Psoas muscle (tissue), 8 donors: Measurements from ENCODE around the gene GP2. TPM values are rescaled to one million over a fixed set of nuclear protein-coding genes. Genes with fewer than 3 reads are reported as not detected.

Source experiments
- ATAC-seq, 4 donors: fragments of 200-7000 bp; cut with Tn5 transposase; one replicate each; pipeline ENCODE4 v1.9.1; 2020; ENCODE audit warnings: moderate library complexity in 3 of 4, mild to moderate bottlenecking in 2 of 4
- DNase-seq, 2 donors: peaks; one replicate each; pipeline ENCODE4 v3.0.0-alpha.2; 2020
- H3K27ac ChIP-seq: fragments of 200-600 bp; one replicate; pipeline ENCODE4 v1.8.0; 2022
- H3K27me3 ChIP-seq, 3 donors: fragments of 200-600 bp in 1 of 3; one replicate each; pipeline versions ENCODE4 v1.6.1 to v1.8.0; 2013 to 2022; ENCODE audit warnings: low read length in 2 of 3, mild to moderate bottlenecking in 2 of 3, moderate library complexity in 1 of 3; ENCODE audit not compliant: insufficient read depth in 3 of 3
- H3K36me3 ChIP-seq, 2 donors: fragments of 200-600 bp in 1 of 2; one replicate each; pipeline versions ENCODE4 v1.6.1 to v1.8.0; 2013 to 2022; ENCODE audit warnings: low read depth in 1 of 2, mild to moderate bottlenecking in 1 of 2, moderate library complexity in 1 of 2; ENCODE audit not compliant: insufficient read depth in 1 of 2
- H3K4me1 ChIP-seq: fragments of 200-600 bp; one replicate; pipeline ENCODE4 v1.8.0; 2022
- H3K4me3 ChIP-seq: fragments of 200-600 bp; one replicate; pipeline ENCODE4 v1.8.0; 2022; ENCODE audit warnings: mild to moderate bottlenecking
- H3K9me3 ChIP-seq: fragments of 200-600 bp; one replicate; pipeline ENCODE4 v1.8.0; 2022
- WGBS, 3 donors: extraction: QIAGEN DNeasy Blood & Tissue Kit; methylation state at CpG; one replicate each; pipeline versions ENCODE4 v1.1.6 to v1.1.7; 2013; 5-methylcytosine and 5-hydroxymethylcytosine counted together
- intact Hi-C, 2 donors: fragments of 100-400 bp; cut with DNase I; formaldehyde crosslinking; loops; one replicate each; pipeline versions ENCODE4 v1.11.0 to v1.14.2; 2022
- polyA plus RNA-seq, 3 donors: library from polyadenylated mRNA; stranded (reverse); fragments of 200-250 nt; gene quantifications; one replicate each; pipeline ENCODE4 v1.2.3, GENCODE V29; 2013
- total RNA-seq, 4 donors: library from RNA; stranded (reverse); fragmentation: NEBNext Ultra II Directional in 2 of 4; extraction: Animal tissue kit (Norgen Biotek cat#: 25700) in 2 of 4; gene quantifications; one replicate each; pipeline versions ENCODE4 v1.2.1 to v1.2.4, GENCODE V29; 2021 to 2023
- TF ChIP-seq, protein P1 (sequence below): fragments of 200-600 bp; IDR thresholded peaks from one replicate; pipeline ENCODE4 v1.8.0; 2022; ENCODE audit warnings: antibody characterized with exemption
- donor health status: healthy with polysubstance abuse.
- donor health status: DM: no; HTN: no; CAD: no; lungs with moderate emphysema.
- donor health status: Bipolar disorder and iron deficiency.
- donor health status: healthy.
- donor health status: DM: yes; HTN: yes; CAD: no.
- donor health status: DM: no; HTN: no; CAD: no.
- donor health status: DM: no; HTN: no; CAD: no.
- donor health status: DM: yes; HTN: yes; CAD: no.

The GP2 gene
- total and polyA plus RNA-seq, 7 donors = 0.34 to 3.1 (median 0.91) TPM; not detected in 3

DNA sequence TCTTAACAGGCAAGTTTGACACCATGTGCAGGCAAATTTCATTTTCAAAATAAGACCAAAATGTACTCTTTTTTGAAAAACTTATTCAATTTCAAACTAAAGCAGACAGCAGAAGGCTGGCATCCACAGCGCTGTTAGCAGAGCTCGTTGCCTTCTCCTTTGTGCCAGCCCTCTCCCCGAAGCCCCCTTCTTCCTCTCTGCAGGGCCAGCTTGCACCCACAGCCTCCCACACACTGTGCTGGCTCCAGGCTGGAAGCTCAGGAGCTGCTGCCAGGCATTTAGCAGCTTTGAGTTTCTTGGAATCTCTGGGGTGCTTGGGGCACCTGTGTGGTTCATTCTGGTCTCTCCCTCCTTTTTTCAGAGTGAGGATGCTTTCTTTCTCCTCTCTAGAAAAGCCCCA is 37.7 kb downstream of the GP2 start:
- DNase-seq = no peak
- TF ChIP-seq, protein P1, sequence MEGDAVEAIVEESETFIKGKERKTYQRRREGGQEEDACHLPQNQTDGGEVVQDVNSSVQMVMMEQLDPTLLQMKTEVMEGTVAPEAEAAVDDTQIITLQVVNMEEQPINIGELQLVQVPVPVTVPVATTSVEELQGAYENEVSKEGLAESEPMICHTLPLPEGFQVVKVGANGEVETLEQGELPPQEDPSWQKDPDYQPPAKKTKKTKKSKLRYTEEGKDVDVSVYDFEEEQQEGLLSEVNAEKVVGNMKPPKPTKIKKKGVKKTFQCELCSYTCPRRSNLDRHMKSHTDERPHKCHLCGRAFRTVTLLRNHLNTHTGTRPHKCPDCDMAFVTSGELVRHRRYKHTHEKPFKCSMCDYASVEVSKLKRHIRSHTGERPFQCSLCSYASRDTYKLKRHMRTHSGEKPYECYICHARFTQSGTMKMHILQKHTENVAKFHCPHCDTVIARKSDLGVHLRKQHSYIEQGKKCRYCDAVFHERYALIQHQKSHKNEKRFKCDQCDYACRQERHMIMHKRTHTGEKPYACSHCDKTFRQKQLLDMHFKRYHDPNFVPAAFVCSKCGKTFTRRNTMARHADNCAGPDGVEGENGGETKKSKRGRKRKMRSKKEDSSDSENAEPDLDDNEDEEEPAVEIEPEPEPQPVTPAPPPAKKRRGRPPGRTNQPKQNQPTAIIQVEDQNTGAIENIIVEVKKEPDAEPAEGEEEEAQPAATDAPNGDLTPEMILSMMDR = no peak
- intact Hi-C loops = no loop called here
- no peaks in the 10 kb centered on the region for H3K4me1 ChIP-seq
- H3K9me3 ChIP-seq = no peaks in the 10 kb centered on the region
- WGBS, 3 donors = 52 to 68% (median 65%) methylated on average over 3 of the region's 3 CpGs
- H3K27ac ChIP-seq = no peak overlapping the region
- no peak overlapping the region for H3K4me3 ChIP-seq
- no peaks in the 10 kb centered on the region for H3K36me3 ChIP-seq
- H3K27me3 ChIP-seq = peaks cover 0 to 2% (median 0%) of the 10 kb centered on the region in 3 donors
- no peak for ATAC-seq

DNA sequence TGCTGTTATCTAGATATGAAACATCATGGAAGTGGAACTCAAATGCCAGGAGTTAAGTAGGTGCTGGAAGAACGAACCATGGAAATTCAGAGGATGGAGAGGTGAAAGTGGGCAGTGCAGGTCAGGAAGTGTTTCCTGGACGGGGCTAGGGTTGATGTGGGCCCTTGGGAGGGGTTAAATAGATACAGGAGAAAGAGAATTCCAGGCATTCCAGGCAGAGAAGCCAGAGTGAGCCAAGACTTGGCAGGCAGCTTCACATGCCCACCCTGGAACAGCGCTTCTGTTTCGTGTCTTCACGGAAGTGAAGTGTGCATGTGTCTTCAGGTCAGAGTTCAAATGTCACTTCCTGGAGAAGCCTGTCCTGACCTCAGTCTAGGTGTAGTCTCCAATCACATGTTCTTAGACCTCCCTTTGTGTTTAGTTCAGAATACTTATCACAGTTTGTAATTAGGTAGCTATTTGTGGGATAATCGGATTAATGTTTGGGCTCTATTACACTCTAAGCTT is 41.3 kb downstream of the GP2 start:
- Histone ChIP-seq H3K9me3 (no peaks in the 10 kb centered on the region), H3K27me3 (no peaks in the 10 kb centered on the region), H3K36me3 (no peaks in the 10 kb centered on the region), H3K4me3 (no peak overlapping the region), H3K27ac (no peak overlapping the region), H3K4me1 (no peaks in the 10 kb centered on the region)
- TF ChIP-seq, protein P1 = no peak
- intact Hi-C loops = no loop called here
- 24 to 28% (median 25%) methylated on average over 6 of the region's 6 CpGs for WGBS, 3 donors
- DNase-seq (no peak), ATAC-seq (no peak)

DNA sequence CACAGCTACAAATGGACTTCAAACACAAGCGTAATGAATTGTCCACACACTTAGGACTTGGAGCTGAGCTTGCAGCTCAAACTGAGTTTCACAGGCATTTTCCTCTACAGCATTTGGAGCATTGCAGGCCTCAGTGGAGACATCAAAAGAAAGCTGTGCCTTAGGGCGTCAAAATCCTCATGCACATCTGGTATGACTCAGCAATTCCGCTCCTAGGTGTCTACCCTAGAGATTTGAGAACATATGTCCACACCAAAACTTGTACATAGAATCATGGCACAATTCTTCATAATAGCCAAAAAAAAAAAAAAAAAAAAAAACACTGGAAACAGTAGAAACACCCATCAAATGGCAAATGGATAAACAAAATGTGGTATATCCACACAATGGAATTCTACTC is 47.1 kb downstream of the GP2 start:
- Histone ChIP-seq H3K27ac (no peak overlapping the region), H3K9me3 (no peaks in the 10 kb centered on the region), H3K4me3 (no peak overlapping the region), H3K4me1 (no peaks in the 10 kb centered on the region), H3K27me3 (no peaks in the 10 kb centered on the region), H3K36me3 (no peaks in the 10 kb centered on the region)
- DNase-seq (no peak), ATAC-seq (no peak)
- TF ChIP-seq, protein P1 = no peak
- intact Hi-C loops = no loop called here
- WGBS, 3 donors = 61 to 70% (median 66%) methylated on average over 3 of the region's 3 CpGs

DNA sequence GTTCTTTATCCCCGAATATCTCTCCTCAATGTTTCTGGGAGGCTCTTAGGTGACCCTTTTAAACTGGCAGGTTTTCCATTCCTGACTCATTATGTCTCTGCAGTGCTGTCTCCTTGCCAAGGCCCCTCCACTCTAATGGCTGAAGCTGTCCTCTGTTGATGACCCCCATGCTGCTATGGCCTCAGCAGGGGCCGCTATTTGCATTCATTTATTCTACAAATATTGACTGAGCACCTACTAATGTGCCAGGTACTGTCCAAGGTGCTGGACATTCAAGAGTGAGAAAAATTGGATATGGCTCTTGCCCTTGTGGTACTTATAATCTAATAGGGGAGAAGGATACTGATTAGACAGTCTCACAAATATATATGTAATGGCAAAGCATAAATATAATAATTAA is 55.4 kb downstream of the GP2 start:
- TF ChIP-seq, protein P1 = no peak
- 70 to 80% (median 73%) methylated on average over 2 of the region's 2 CpGs for WGBS, 3 donors

DNA sequence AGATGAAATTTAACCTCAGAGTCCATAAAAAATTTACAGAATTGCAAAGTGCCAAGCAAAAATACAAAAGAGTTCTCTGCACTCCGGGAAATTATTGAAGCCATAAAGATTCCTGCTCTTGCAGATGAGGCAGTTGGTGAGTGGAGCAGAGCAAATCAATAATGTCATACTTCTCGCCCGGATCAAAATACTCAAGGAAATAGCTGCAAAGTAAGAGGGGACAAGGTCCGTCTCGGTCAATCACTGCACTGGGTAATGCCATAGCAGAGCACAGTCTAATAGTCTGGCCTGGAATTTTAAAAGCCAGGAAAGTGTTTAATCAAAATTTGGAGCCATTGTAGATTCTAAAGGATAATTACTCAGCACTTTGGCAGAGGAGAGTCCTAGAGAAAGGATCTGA is 58.9 kb downstream of the GP2 start:
- Histone ChIP-seq H3K9me3 (no peaks in the 10 kb centered on the region), H3K27me3 (no peaks in the 10 kb centered on the region), H3K36me3 (no peaks in the 10 kb centered on the region), H3K4me3 (no peak overlapping the region), H3K4me1 (no peaks in the 10 kb centered on the region), H3K27ac (no peak overlapping the region)
- ATAC-seq = no peak
- WGBS, 3 donors = 32 to 41% (median 33%) methylated on average over 5 of the region's 5 CpGs
- TF ChIP-seq, protein P1 = no peak
- no peak for DNase-seq
- intact Hi-C loops = no loop called here

More for the DNA sequence above, 55.4 kb downstream of the GP2 start:
- no peak for DNase-seq
- H3K4me1 ChIP-seq = no peaks in the 10 kb centered on the region
- intact Hi-C loops = no loop called here
- no peak overlapping the region for H3K4me3 ChIP-seq
- no peak for ATAC-seq
- no peak overlapping the region for H3K27ac ChIP-seq
- no peaks in the 10 kb centered on the region for H3K27me3 ChIP-seq
- H3K9me3 ChIP-seq = no peaks in the 10 kb centered on the region
- H3K36me3 ChIP-seq = no peaks in the 10 kb centered on the region
